ENCODE results near the gene MEGF6.

MEGF6 gene

DNA sequence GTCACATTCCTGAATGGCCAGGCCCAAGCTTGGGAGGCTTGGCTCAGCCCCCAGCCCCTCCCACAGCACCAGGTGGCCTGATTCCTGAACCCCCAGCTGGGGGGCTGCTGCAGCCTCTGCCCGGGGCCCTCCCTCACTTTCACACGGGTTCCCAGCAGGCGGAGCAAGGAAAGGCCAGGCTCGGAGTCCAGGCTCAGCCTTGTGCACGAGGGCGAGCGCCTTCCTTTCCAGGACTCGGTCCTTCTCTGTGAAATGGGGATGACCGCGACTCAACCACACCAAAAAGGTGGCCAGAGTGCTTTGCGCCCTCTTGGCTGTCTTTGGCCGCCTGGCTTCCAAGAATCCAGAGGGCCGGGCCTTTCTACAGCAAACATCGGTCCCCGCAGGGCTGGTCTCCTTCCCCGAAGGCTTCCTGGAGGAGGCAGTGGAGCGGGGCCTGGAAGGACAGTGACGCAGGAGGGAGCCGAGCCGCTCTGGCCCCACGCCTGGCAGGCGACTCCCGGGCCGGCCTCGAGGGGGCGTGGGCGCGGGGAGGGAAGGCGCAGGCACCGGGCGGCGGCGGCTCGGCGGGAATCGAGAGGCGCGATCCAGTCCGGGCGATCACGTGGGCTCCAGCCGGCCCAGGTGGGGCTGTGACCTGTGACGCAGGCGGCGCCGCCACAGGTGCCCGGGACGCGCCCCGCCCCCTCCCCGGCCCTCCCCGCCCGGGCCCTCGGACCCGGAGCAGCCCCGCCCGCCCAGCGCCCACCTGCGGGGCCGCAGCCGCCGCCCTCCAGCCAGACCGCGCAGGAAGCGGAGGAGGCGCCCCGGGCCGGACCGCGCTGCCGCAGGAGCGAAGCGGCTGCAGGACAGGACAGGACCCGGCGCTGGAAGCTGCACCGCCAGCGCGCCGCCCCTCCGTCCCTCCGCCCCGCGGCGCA, 157.2 kb downstream of the MEGF6 start, which contains the start of gene ARHGEF16:
TSS of gene ARHGEF16 (plus strand) at position 775 of the 920 bp plus-strand sequence. CDS start 8,420 bp downstream, outside the sequence.
- peak; percentile 38 for DNase-seq

GRCh38 chr1:3453203-3453761, 158.0 kb downstream of the MEGF6 start:
- peak; percentile 76 for DNase-seq

DNA sequence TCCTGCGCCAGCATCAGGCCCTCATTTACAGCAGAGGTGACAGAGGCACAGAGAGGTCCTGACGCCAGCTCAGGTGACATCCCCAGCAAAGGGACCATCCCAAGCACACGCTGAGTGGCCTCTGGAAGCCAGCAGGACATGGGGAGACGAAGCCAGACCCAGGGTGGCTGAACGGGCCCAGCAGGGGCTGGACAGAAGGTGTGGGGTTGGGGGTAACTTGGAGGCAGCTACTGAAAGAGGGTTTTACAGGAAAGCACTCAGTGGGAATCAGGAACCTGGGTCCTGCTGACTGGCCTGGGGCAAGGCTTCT, 158.5 kb downstream of the MEGF6 start:
- no peak for DNase-seq

DNA sequence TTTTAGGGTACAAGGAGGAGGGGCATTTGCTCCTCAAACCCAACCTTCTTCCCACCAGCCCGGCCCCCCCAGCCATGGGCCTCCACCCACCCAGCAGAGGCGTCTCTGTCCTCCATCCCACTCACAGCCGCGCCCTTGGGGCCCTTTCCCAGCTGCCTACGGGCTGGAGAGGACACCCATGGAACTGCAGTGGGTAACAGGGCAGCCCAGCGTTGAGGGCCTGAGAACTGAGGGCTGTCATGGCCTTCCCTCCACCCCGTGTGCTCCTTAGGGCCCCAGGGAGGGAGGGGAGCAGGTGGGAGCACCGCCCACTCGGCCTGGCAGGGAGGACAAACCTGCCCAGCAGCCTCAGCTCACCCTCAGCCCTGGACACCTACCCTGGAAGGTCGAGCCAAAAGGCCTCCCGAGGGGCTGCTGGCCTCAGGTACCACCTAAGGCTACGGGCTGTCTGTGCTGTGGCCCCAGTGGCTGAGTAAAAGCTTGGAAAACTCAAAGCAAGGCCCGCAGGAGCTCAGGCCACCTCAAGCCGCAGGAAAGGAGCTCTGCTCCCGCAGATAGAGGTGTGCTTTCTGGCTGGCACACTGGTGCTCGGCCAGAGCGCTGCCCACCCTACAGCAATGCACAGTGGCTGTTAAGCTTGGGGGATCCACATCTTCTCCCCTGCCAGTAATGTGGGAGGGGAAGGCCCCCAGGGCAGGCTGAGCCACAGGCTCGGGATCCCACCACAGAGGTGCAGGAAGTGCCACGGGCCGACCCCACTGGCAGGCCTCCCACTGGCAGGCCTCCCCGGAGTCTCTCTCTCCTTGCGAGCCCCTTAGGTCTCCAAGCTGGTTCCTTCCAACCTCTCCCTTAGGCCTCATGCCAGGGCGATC, 159.1 kb downstream of the MEGF6 start:
- DNase-seq, result no peak

- no peak for DNase-seq
Measured at GRCh38 chr1:3450983-3451382, 160.3 kb downstream of the MEGF6 start.

- DNase-seq, result no peak
Measured at GRCh38 chr1:3450202-3450863, 161.0 kb downstream of the MEGF6 start.

DNA sequence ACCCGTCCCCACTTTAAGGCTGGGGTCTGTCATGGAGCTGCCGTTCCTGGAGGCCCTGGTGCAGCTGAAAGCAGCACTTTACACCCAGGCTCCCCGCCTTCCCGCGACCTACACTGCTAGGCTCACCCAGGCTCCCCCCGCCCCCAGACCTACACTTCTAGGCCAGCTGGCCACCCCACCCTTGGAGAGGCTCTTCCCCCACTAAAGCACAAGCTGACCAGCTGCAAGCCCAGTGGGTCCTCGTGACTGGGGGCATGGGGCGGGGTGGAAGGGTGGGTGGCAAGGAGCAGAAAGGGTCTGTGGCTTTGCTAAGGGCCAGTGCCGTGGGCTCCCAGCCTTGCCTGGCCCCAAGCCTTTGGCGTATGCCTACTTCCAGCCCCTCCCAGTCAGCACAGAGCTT, 166.6 kb downstream of the MEGF6 start:
- no peak for DNase-seq

- DNase-seq, result no peak
Measured at GRCh38 chr1:3444298-3444697, 167.0 kb downstream of the MEGF6 start.

GRCh38 chr1:3443807-3444206, 167.5 kb downstream of the MEGF6 start:
- no peak for DNase-seq

- DNase-seq, result no peak
Measured at GRCh38 chr1:3442901-3443300, 168.4 kb downstream of the MEGF6 start.

- DNase-seq, result no peak
Measured at GRCh38 chr1:3442331-3442730, 169.0 kb downstream of the MEGF6 start.

GRCh38 chr1:3441880-3442279, 169.4 kb downstream of the MEGF6 start:
- DNase-seq, result no peak

- no peak for DNase-seq
Measured at GRCh38 chr1:3441410-3441847, 169.9 kb downstream of the MEGF6 start.

GRCh38 chr1:3440711-3441409, 170.4 kb downstream of the MEGF6 start:
- DNase-seq, result no peak

DNA sequence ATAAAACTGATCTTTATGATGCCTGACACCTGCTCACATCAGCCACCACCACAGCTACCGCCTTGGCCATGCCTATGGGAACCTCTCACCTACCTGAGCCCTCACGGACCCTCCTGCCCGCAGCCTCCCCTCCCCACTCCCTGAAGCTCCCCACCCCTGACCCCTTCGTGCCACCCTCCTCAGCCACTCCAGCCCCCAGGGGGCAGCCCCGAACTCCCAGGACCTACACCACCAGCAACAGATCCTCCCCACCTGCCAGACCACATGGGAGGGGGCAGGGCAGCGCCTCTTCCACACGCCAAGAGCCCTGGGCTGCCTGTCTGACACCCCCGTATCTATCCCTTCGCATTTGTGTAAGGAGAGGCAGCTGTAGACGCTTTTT, 171.0 kb downstream of the MEGF6 start:
- no peak for DNase-seq

Data from CD4-positive, alpha-beta T cell treated with Interleukin-10 for 1 hour (primary cell).